Activated naive CD8-positive, alpha-beta T cell treated with anti-CD3 and anti-CD28 coated beads, Interleukin-2, amount 50 U/mL, for 16 hours (primary cell): ENCODE results near the gene HSPB9.
"Not testable (repeated sequence)": the region's sequence is repeated elsewhere in the genome, so short reads cannot be mapped to it uniquely, and the experiment has no call there.

ENCODE experiments used
- DNase-seq: peaks from one replicate; pipeline ENCODE4 v3.0.0-alpha.2; 2020; ENCODE audit warnings: low read depth, low spot score

Gene HSPB9

DNA sequence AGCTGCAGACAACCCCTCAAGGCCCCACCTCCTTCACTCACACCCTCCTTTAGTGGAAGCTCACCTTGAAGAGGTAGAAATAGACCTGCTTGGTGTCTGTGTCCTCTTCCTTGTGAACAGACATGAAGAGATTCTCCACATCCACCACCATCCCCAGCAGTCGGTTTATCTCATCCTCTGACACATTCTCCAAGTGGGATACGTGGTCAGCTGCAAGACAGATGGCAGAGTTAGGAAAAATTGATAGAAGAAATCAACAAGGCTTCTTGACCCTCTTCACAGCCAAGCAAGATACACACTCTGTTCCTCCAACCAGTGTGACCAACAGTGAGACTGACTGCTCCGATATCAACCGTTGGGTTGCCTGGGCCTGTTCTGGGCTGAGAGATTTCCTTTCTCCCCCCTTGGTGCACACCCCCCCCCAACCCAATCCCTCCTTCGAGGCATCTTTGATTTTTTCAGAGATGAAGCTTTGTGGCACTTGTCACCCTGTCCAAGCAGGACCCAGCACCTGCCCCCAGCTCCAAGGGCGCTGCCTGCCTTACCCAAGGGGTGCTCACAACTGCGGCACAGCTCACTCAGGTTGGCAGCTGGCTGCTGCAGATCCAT, 2.3 kb upstream of the HSPB9 start:
- DNase-seq: no peak

DNA sequence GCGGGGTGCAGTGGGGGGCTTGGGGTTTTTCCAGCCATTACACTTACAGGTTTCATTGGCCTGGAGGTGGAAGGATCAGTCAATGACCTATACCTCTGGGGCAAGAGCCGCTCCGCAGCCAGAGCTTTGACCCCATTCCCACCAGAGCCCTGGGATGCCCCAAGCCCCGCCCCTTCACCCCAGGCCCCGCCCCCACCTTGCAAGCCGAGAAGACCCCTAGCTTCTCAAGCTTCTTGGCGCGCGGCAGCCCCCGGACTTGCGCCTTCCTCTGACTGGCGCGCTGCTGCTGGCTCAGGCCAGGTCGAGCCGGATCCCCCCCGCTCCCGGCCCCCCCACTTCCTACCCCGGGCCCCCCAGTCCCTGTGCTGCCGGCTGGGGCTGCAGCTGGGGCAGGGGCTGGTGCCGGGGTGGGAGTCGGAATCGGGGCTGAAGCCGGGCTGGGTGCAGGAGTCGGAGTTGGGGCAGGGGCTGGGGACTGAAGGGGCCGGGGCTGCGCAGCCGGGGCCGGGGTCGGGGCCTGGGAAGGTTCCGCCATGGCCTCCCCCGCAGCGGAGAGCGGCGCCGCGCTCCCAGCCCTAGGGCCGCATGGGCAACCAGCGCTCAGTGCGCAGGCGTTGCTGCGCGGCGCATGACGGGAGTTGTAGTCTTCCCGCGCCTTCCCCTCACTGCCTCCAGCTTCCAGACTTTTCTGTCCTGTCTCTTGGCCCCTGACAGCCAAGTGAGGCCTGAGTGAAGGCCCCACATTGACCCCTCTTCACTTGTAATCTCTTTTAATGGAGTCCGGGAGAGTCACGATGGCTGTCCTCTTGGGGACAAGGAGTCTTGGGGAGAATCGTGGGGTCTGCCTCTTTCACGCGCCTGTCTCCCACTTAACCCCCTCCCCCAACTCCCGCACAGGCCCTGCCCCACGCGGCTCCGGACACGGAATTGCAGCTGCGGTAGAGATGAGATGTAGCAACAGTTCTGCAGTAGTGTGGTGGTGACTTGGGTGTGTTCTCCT, 1.5 kb upstream of the HSPB9 start, which contains the start of gene KAT2A:
Gene KAT2A, minus strand, starts transcription at position 598 of the 1,000 bp plus-strand sequence. Its CDS starts 63 bp downstream, at position 535.
- peak; percentile 52 for DNase-seq

DNA sequence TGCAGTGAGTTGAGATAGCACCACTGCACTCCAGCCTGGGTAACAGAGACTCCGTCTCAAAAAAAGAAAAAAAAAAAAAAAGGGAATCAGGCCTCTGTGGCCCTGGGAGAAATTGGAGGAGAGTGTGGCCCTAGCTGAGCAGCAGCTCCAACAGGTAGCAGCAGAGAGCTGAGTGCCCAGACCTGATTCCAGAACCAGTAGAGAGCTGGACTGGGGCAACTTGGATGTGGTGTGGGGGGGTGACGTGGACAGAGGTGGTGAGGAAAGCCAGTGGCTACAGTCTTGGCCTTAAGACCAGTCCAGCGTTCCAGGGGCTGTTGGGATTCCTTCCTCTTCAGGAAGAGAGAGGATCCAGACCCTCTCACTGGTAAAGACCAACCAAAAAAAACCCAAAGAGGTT, 1.7 kb downstream of the HSPB9 start:
- DNase-seq: no peak

DNA sequence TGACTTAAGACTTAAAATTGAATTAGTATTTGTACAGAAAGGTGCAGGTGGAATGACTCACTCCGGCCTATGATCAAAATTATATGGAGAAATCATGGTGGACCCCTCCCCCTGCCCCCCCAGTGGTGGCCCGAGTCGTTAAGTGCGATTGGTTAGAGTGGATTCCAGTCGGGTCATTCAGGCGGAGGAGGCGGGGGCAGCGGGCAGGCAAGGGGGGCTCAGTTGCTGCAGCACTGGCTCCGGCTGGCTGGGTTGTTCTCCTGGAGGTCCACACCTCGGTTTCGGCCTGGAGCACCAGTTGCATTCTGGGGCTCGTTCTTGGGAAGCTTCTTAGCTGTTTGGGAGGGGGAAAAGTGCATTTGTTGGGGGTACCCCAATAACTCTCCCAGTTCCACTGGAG, 3.0 kb downstream of the HSPB9 start:
- no peak for DNase-seq

DNA sequence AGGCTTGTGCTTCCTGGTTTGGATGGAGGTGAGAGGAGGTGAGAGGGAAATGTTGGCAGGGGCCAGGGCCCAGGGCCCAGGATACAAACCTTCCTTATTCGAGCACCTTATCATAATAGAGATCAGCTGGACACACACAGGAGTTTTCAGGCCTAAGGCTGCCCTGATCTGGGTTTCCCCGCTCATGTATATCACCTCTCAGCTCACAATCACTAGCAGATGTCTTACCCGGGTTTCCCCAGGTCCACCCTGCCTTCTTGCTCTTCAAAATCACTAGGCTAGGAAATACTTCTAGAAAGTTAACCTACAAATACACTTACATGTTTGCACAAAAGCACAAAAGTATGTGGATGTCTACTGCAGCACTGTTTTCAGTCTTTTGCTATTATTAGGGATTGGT, 4.2 kb downstream of the HSPB9 start:
- no peak for DNase-seq

DNA sequence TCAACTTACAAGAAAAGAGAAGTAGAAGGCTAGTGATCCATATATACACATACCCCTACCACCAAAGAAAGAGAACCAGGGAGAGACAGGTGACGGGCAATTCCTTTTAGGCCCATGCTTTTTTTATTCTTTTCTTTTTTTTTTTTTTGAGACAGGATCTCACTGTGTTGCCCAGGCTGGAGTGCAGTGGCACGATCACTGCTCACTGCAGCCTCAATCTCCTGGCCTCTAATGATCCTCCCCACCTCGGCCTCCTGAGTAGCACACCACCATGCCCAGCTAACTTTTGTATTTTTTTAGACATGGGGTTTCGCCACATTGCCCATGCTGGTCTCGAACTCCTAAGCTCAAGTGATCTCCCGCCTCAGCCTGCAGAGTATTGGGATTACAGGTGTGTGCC, 4.8 kb downstream of the HSPB9 start:
- no peak for DNase-seq

DNA sequence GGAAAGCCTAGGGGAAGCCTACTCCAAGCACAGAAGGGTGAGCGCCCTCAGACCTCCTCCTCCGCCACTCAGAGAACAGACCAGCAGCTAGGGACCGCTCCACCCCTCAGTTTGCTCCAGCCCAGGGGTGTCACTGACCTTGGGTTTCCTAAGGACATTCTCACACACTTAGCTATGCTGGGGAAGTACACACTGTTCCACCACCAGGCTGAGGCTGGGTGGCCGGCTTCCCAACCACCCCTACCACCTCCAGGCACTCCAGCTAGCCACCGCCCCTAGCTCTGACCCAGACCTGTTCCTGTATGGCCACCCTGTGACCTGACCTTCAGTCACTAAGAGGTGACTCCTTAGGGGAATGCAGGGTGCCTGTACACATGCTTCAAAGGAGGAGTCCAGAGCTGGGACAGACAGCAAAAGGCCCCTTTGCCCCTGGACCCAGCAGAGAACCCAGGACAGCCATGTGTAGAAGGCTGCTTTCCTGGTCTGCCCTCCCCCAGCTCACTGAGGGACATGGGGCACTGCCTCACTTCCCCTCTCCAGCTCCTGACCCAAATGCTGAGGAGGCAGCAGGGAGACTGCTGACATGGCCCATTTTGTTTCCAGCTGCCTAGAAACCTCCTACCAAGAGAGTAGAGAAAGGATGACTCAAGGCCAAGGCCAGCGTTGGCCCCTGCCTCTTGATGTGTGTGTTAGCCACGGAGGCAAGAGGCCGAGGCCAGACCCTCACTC, 6.7 kb downstream of the HSPB9 start:
- no peak for DNase-seq

DNA sequence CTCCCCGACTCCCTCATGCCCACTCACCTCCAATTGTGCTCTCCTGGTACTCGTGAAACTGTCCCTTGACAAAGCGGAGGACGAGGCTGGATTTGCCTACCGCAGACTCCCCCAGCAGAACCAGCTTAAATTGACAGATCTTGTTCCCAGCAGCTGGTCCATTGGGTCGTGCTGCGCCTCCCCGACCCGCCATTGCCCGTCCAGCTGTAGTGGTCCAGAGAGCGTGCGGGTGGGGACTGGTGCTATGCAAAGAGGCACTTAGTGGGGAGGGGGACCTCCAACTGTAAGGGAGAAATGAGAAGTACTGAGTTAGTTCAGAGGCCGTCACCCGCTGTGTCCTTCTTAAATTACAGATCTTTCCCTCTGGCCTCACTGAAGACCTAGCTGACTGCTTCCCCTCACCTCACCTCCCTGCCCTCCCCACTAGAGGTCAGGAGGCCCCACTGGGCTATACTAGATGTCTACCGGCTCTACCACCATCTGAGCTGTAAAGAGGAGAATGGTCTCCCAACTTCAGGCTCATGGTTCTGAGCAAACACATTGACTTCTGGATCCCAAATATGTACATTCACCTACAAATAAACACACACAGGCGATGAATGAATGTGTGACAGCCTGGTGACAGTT, 7.8 kb downstream of the HSPB9 start:
- no peak for DNase-seq

DNA sequence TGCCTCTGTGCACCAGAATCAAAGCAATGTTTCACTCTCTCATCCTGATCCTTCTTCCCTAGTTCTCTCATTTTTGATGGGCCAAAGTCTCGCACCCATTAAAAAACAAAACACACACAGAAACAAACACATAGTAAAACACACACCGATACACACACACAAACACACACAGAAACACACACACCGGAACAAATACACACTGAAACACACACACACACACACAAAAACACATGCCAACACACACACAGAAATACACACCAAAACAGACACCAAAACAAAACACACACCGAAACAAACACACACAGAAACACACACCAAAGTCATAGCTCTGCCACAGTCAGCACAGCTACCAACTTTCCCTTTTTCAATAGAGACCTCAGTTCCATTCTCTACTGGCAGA, 8.6 kb downstream of the HSPB9 start:
- DNase-seq: no peak

DNA sequence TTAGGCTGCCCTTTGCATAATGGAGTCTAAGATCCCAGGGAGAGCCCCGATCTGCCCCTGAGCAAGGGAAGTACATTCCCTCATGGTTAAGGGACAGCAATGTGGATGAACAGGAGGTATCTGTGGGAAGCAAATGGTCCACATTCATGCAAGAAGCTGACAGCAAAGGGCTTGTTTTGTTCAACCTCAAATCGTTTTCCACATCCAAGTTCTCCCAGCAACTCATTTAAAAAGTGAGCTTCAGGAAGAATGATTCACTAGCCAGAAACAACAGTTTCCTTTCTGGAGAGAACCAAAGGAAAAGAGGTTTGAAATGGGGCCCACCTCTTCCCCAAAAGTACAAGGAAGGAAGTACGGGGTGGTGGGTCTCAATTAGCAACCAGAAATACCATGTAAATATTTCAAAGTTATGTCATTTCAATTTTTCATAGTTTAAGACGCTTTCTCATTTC, 9.4 kb downstream of the HSPB9 start:
- DNase-seq: no peak

DNA sequence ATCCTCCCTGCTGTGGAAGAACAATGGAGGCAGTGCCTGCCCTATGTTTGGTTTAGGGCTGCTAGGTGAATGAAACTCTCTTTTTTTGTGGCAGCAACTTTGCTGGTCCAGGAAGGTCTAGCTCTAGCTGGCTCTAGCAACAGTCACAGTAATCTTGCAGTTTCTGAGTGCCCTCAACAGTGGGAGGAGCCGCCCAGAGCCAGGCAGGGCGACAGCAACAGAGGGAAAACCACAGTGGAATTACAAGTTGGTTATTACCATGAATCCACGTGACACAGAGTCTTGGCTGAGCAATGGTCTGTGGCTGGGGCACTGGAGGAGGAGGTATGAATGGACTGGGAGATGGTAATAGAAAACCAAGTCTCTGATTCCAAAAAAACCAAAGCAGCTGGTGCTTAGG, 10.3 kb downstream of the HSPB9 start:
- no peak for DNase-seq

DNA sequence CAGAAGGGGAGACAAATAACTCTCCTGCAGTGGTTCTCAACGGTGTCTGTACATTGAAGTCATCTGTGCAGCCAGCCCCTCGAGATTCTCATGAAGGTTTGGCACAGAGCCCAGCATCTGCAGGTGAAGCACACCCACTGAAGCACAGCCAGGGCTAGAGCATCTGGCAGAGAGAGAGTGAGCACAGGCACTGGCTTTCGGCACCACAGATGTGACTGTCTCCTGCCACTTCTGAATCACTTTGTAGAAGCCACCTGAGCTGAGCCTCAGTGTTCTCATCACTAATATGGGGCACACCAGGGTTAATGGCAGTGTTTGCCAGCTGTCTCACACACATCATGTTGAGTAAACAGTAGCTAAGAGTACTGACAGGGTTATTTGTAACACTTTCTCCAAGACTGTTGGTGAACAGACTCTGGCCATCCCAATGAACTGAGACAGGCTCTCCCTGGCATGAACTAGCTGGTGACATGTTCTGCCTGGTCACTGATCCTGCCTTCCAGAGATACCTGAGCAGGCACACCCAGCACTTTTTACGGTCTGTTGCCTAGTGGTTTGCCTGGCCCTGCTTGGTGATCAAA, 10.9 kb downstream of the HSPB9 start:
- DNase-seq: no peak

DNA sequence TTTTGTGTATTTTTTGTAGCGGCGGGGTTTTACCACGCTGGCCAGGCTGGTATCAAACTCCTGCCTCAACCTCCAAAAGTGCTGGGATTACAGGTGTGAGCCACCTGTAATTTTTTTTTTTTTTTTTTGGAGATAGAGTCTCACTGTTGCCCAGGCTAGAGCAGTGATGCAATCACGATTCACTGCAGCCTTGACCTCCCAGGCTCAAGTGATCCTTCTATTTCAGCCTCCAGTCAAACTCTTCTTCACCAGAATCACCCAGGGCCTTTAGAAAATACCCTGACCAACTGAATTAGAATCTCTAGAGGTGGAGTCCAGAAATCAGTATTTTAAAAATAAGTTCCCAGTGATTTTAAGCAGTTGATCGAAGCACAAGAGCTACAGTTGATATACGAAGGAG, 12.5 kb downstream of the HSPB9 start:
- DNase-seq: no peak

DNA sequence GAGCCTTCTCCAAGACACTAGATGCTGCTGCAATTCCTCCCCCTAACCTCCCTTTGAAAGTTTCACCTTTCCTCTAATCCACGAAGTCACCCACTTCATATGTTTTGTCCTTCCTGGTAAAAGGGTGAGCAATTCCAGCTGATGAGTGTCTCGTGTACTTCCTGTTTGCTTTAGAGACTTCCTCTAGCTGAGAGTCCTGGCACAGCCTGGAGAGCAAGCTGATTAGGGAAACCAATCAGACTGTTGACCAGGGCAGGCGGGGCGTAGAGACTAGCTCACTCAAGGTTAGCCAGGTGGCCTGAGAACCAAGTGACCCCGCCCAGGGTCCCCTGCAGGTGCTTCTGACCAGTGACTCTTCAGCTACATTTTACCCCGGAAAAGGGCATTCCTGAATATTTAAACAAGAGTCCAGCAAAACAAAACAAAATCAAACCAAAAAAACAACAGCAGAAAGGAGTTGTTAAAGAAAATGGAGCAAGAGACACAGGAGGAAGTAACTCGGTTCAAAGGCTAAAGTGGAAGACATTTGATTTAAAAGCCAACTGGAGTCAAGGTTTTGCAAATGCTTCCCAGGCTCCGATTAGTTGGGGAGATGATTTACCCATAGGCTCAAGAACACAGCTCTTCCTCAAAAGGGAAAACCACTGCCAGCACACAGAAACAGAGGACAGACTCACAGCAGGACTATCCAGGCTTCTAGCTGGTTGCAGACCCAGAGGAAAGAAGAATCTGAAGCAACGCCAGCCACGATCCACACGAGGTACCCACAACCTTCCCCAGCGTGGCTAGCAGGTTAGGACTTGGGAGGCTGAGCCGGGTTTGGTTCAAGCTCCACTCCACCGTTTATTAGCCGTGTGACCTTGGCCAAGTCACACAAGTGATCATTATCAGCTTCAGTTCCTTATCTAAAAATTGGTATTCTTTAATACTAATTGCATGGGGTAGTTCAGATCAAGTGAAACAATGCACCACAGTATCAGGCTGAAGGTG, 13.4 kb downstream of the HSPB9 start:
- DNase-seq: no peak

DNA sequence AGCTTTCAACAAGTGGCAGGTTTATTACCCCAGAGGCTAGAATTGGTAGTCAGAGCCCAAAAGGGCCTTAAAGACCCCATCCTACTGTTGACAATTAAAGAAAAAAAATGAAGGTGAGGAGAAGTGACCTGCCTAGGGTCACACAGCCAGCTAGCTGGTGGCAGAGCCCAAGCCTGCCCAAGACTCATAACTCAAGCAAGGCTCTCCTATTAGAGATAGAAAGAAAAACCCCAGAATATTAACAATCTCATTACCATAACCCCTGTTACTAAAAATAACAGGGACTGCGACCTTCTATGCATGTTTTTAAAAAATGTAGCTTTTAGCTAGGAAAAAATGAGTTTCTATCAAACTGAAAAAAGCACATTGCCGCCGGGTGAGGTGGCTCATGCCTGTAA, 14.0 kb downstream of the HSPB9 start:
- DNase-seq: no peak

DNA sequence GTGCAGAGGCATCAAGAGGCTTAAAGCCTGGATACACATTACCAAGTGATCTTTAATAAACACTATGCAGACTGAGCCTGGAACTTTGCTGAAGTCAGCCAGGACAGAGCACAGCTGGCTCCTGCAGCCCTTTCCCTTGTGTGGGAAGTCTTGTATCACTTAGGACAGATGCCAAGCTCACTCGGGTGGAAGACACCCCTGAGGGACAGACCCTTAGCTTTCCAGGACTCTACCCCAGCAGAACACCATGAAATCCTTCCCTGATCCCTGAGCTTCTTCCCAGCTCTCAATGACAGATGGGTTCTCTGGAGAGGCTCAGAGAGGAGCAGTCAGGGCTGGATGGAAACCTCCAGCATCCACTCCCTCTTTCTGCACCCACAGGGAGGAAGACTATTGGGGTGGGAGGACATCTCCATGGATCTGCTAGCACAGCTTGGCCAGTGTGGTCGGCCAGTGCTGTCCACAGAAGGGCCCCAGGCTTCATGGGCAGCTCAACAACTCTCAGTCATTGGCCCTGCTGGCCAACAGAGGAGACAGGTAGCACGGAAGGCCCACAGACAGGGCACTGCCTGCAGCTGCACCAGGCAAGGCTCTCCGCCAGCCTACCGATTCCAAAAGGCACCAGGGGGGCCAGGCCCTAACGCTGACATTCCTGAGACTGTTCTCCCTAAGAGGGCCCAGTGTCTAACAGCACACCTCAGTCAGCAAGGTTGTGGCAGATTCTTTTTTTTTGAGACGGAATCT, 16.3 kb downstream of the HSPB9 start:
- DNase-seq: no peak

DNA sequence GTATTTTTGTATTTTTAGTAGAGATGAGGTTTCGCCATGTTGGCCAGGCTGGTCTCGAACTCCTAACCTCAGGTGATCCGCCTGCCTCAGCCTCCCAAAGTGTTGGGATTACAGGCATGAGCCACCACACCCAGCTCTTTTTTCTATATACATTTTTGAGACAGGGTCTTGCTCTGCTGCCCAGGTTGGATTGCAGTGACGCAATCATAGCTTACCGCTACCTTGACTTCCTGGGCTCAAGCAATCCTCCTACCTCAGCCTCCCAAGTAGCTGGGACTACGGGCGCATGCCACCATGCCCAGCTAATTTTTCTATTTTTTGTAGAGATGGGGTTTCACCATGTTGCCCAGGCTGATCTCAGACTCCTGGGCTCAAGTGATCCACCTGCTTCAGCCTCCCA, 18.1 kb downstream of the HSPB9 start:
- not testable (repeated sequence) for DNase-seq

DNA sequence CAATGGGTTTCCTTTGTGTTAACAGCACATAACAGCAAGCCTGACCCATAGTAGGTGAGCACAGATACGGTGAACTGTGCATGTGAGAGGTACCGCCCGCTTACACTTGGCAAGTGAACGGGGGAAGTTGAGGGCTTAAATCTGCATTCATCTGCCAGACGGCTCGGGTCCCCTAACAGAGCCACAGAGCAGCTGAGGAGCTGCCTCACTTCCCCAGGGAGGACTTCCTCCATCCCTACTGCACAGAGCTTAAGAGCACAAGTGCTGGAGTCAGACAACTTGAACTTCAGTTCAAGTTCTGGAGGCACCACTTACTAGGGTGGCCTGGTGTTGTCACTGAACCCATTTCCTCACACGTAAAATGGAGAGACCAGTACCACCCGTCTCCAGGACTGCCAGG, 18.8 kb downstream of the HSPB9 start:
- no peak for DNase-seq

DNA sequence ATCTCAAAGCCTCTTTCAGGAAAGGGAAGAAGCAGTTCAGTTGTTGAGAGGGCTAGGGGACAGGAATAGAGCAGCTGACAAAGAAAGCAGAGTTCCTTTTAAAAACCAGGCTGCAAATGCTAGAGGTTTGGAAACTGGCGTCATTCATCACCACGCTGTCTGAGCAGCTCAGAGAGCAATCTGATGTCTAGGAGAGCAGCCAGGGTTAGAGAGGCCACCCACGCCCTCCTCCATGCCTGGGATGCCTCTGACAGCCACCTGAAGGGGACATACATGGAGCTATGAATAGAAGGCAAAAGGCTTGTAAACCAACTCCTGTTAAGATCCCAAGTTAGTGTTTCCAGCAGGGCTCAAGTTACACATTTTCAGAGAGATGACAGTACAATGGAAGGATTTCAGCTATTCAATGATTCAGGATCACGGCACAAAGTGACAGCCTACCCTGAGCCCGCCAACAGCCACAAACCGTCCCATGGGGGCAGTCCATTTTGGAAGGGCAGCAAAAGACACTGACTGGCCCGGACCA, 19.8 kb downstream of the HSPB9 start:
- DNase-seq: no peak
